ENCODE results near the gene FNDC3B. TPM values are rescaled to one million over a fixed set of nuclear protein-coding genes. Genes with fewer than 3 reads are reported as not detected.
A peak's percentile ranks its signal among the peaks of the same experiment; 100 is the strongest.

Gene FNDC3B
- total and polyA plus RNA-seq, 2 of the 8 experiments (the other 6 are each of a cell fraction or from before 2014, with no cell fraction given) = 14.1 to 44.4 TPM

DNA sequence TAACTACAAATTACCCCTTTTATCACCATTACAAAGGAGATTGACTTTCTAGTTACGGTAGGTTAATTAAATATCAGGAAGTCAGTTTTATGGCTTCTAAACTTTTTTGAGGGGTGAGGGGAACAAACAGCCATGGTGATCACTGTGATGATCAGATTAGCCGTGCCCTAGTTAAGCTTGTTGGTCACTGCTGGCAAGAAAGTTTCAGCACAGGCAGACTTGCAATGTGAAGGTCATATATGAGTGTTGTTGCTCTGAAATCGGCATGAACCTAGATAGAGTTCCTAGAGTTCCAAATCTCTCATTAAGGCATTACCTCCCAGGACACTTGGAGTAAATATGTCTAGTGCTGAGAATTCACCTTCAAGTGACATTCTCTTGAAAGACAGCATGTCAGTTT, 252.3 kb downstream of the FNDC3B start:
- Histone ChIP-seq H4K8ac (ENCODE audit: extremely low read depth, insufficient read depth, low read length) (no peak overlapping the region), H2AFZ (ENCODE audit: low read length) (no peak overlapping the region), H2BK15ac (ENCODE audit: low read length) (no peak overlapping the region), H3K23me2 (ENCODE audit: low read depth, low read length) (no peaks in the 10 kb centered on the region), H2BK12ac (ENCODE audit: low read depth, low read length) (no peak overlapping the region), H2BK20ac (ENCODE audit: low read length) (no peak overlapping the region), H3K23ac (ENCODE audit: insufficient read length) (no peak overlapping the region), H3K36me3 (ENCODE audit: control insufficient read depth in 2 of 4, insufficient read depth in 4 of 4, low read length in 3 of 4) (peaks cover 2 to 13% (median 8%) of the 10 kb centered on the region in 4 experiments; a peak in 5 of 8 replicates), H4K20me1 (replicated peaks in 1 of 2; ENCODE audit: control insufficient read depth in 1 of 2, insufficient read depth in 2 of 2, low read length in 2 of 2) (no peaks in the 10 kb centered on the region), H3K4ac (replicated peaks; ENCODE audit: insufficient read length, low read depth, low read length) (no peak overlapping the region), H4K5ac (ENCODE audit: insufficient read length, low read depth, low read length) (no peak overlapping the region), H2AK5ac (ENCODE audit: low read depth, low read length) (no peak overlapping the region), H3K56ac (replicated peaks; ENCODE audit: insufficient read length, low read depth, low read length) (no peak overlapping the region), H4K91ac (replicated peaks; ENCODE audit: insufficient read length, low read length) (no peak overlapping the region), H3K14ac (ENCODE audit: insufficient read length) (no peak overlapping the region), H2BK120ac (replicated peaks; ENCODE audit: low read depth, low read length) (no peak overlapping the region), H3K27ac (ENCODE audit: low read depth, low read length) (0 out of 2 replicates have a peak overlapping the region, but pooled peaks have one; percentile 5), H3K79me1 (ENCODE audit: low read depth, low read length) (no peaks in the 10 kb centered on the region), H3K9me3 (ENCODE audit: insufficient read depth in 2 of 2, low read depth in 1 of 2, low read length in 1 of 2) (no peaks in the 10 kb centered on the region), H3K4me3 (ENCODE audit: extremely low read depth in 1 of 4, insufficient read depth in 2 of 4, low read depth in 3 of 4, low read length in 4 of 4) (no peak overlapping the region), H3K4me1 (replicated peaks in 1 of 4; ENCODE audit: control insufficient read depth in 3 of 4, insufficient read depth in 4 of 4, low read length in 3 of 4) (no peaks in the 10 kb centered on the region), H2BK5ac (ENCODE audit: low read depth, low read length) (no peak overlapping the region), H3K27me3 (replicated peaks in 1 of 4; ENCODE audit: control insufficient read depth in 3 of 4, extremely low read depth in 1 of 4, insufficient read depth in 3 of 4, low read length in 3 of 4) (no peaks in the 10 kb centered on the region), H3K4me2 (ENCODE audit: insufficient read depth in 1 of 2, low read depth in 2 of 2, low read length in 2 of 2) (no peak overlapping the region), H3K9ac (replicated peaks in 1 of 4; ENCODE audit: extremely low read depth in 1 of 4, low read depth in 3 of 4, low read length in 3 of 4) (no peak overlapping the region), H3K18ac (ENCODE audit: extremely low read depth, low read length) (no peak overlapping the region), H3K79me2 (ENCODE audit: control insufficient read depth in 1 of 2, insufficient read depth in 2 of 2, low read length in 2 of 2) (no peaks in the 10 kb centered on the region)
- DNase-seq (ENCODE audit: low read depth in 1 of 2, low spot score in 2 of 2) (no peak), FAIRE-seq (no peak)
- WGBS, 2 experiments (ENCODE audit: extremely low coverage in 1 of 2, insufficient coverage in 1 of 2, insufficient read length in 1 of 2, insufficient replicate concordance in 2 of 2, low coverage in 1 of 2, low lambda C conversion rate in 2 of 2, missing lambda C conversion rate in 1 of 2) = 93% methylated on average over 3 of the region's 3 CpGs; no CpG with 5 or more reads in 1 of the 2 experiments
- TF ChIP-seq GABPA (IDR thresholded peaks at IDR 0.05; ENCODE audit: borderline replicate concordance, insufficient read depth, low read length) = no peak
- TF ChIP-seq TBP (IDR thresholded peaks at IDR 0.05; ENCODE audit: low read depth, low read length) = no peak
- no peak for TF ChIP-seq NRF1 (IDR thresholded peaks at IDR 0.05; ENCODE audit: low read depth, low read length)
- no peak for TF ChIP-seq KDM4A (IDR thresholded peaks at IDR 0.05; ENCODE audit: low read depth, low read length, severe bottlenecking)
- no peak for TF ChIP-seq FOSL1 (IDR thresholded peaks at IDR 0.05; ENCODE audit: insufficient read depth, low read depth, low read length)
- TF ChIP-seq CTBP2 (IDR thresholded peaks at IDR 0.05; ENCODE audit: borderline replicate concordance, insufficient read depth, insufficient read length, low read length) = no peak
- no peak for TF ChIP-seq KDM5A (IDR thresholded peaks at IDR 0.05; ENCODE audit: low read length)
- no peak for TF ChIP-seq CHD2 (IDR thresholded peaks at IDR 0.05; ENCODE audit: low read length)
- no peak for TF ChIP-seq YY1 (IDR thresholded peaks at IDR 0.05; ENCODE audit: low read depth, low read length)
- ChIA-PET CTCF (ENCODE audit: partially characterized antibody) (interaction anchor here (1.8 kb wide), 1 partner anchor 13 kb away, joined by 5 read pairs; no protein-coding TSS in a partner anchor), POLR2A (ENCODE audit: partially characterized antibody) (no interaction called here)
